H1 (cell line): ENCODE data around the gene SRGAP2C. TPM values are rescaled to one million over a fixed set of nuclear protein-coding genes. Genes with fewer than 3 reads are reported as not detected.
"Not testable (repeated sequence)": the region's sequence is repeated elsewhere in the genome, so short reads cannot be mapped to it uniquely, and the experiment has no call there.

ENCODE experiments used
- CTCF ChIA-PET: fragments of 300-600 bp; sonication (Branson Sonifier 250); formaldehyde crosslinking; loops from one replicate; lab custom pipeline; 2021; ENCODE audit not compliant: partially characterized antibody; lab: Charles Lee
- POLR2A ChIA-PET: fragments of 300-600 bp; sonication (Branson Sonifier 250); formaldehyde crosslinking; loops from one replicate; lab custom pipeline; 2021; ENCODE audit warnings: inconsistent platforms; ENCODE audit not compliant: partially characterized antibody; lab: Charles Lee
- DNase-seq, 2 experiments: peaks; one replicate each; pipeline versions ENCODE4 v3.0.0 to v3.0.0-alpha.2; 2010 to 2022; ENCODE audit warnings: low spot score in 2 of 2, low read depth in 1 of 2, mixed read lengths in 1 of 2
- FAIRE-seq: peaks from 2 replicates; lab custom pipeline; 2011; peaks lifted over from hg19 to GRCh38; lab: Jason Lieb, UNC
- H2AFZ ChIP-seq: 2 replicates; pipeline ENCODE4 v1.8.1; 2012; ENCODE audit warnings: low read length, inconsistent platforms
- H2AK5ac ChIP-seq: 2 replicates; pipeline ENCODE4 v1.6.1; 2013; ENCODE audit warnings: low read depth, low read length
- H2BK120ac ChIP-seq: replicated peaks from 2 replicates; pipeline ENCODE3; 2013; ENCODE audit warnings: low read depth, low read length, inconsistent platforms
- H2BK12ac ChIP-seq: 2 replicates; pipeline ENCODE4 v1.6.1; 2013; ENCODE audit warnings: low read depth, low read length
- H2BK15ac ChIP-seq: 2 replicates; pipeline ENCODE4 v1.6.1; 2013; ENCODE audit warnings: low read length
- H2BK20ac ChIP-seq: 2 replicates; pipeline ENCODE4 v1.6.1; 2013; ENCODE audit warnings: low read length
- H2BK5ac ChIP-seq: 2 replicates; pipeline ENCODE4 v1.6.1; 2013; ENCODE audit warnings: low read depth, low read length
- H3K14ac ChIP-seq: 2 replicates; pipeline ENCODE4 v1.6.1; 2013; ENCODE audit warnings: inconsistent platforms; ENCODE audit not compliant: insufficient read length
- H3K18ac ChIP-seq: 2 replicates; pipeline ENCODE4 v1.6.1; 2013; ENCODE audit warnings: low read length; ENCODE audit errors: extremely low read depth
- H3K23ac ChIP-seq: 2 replicates; pipeline ENCODE4 v1.6.1; 2013; ENCODE audit warnings: inconsistent platforms; ENCODE audit not compliant: insufficient read length
- H3K23me2 ChIP-seq: 2 replicates; pipeline ENCODE4 v1.6.1; 2013; ENCODE audit warnings: low read depth, low read length
- H3K27ac ChIP-seq: 2 replicates; pipeline ENCODE4 v1.6.1; 2011; ENCODE audit warnings: low read depth, low read length, inconsistent platforms
- H3K27me3 ChIP-seq, 4 experiments: replicated peaks in 1 of 4; 1 replicate in 1 of 4; 2 replicates in 3 of 4; pipeline versions ENCODE4 v1.6.1 to v1.8.1; 2011 to 2013; ENCODE audit warnings: low read length in 3 of 4, mild to moderate bottlenecking in 3 of 4, inconsistent platforms in 2 of 4, mixed read lengths in 2 of 4, moderate library complexity in 1 of 4; ENCODE audit not compliant: control insufficient read depth in 3 of 4, insufficient read depth in 3 of 4; ENCODE audit errors: extremely low read depth in 1 of 4
- H3K36me3 ChIP-seq, 4 experiments: 2 replicates each; pipeline versions ENCODE4 v1.6.1 to v1.8.1; 2011 to 2013; ENCODE audit warnings: mild to moderate bottlenecking in 4 of 4, low read length in 3 of 4, moderate library complexity in 2 of 4, control low read depth in 1 of 4, inconsistent platforms in 1 of 4; ENCODE audit not compliant: insufficient read depth in 4 of 4, control insufficient read depth in 2 of 4
- H3K4ac ChIP-seq: replicated peaks from 2 replicates; pipeline ENCODE3; 2013; ENCODE audit warnings: low read length, low read depth, mixed read lengths, inconsistent platforms; ENCODE audit not compliant: insufficient read length
- H3K4me1 ChIP-seq, 4 experiments: replicated peaks in 1 of 4; 1 replicate in 1 of 4; 2 replicates in 3 of 4; pipeline versions ENCODE4 v1.6.1 to v1.8.1; 2011 to 2013; ENCODE audit warnings: low read length in 3 of 4, inconsistent platforms in 2 of 4, mixed read lengths in 1 of 4; ENCODE audit not compliant: insufficient read depth in 4 of 4, control insufficient read depth in 3 of 4
- H3K4me2 ChIP-seq, 2 experiments: 2 replicates each; pipeline versions ENCODE4 v1.6.1 to v1.8.1; 2011 to 2013; ENCODE audit warnings: low read depth in 2 of 2, low read length in 2 of 2, control low read depth in 1 of 2, inconsistent platforms in 1 of 2, mild to moderate bottlenecking in 1 of 2; ENCODE audit not compliant: insufficient read depth in 1 of 2
- H3K4me3 ChIP-seq, 4 experiments: fragments of 200-600, 300-600 bp in 1 of 4; sonication (generic), shearing (Covaris generic), sonication (Bioruptor Twin) in 1 of 4; 2 replicates each; pipeline versions ENCODE4 v1.5.1 to v1.8.1; 2011 to 2016; ENCODE audit warnings: low read length in 4 of 4, low read depth in 3 of 4, control low read depth in 2 of 4, inconsistent platforms in 2 of 4, mild to moderate bottlenecking in 2 of 4, mixed read lengths in 1 of 4, moderate library complexity in 1 of 4; ENCODE audit not compliant: insufficient read depth in 2 of 4; ENCODE audit errors: extremely low read depth in 1 of 4
- H3K56ac ChIP-seq: replicated peaks from 2 replicates; pipeline ENCODE3; 2013; ENCODE audit warnings: low read depth, mild to moderate bottlenecking, mixed read lengths, low read length, inconsistent platforms; ENCODE audit not compliant: insufficient read length
- H3K79me1 ChIP-seq: 2 replicates; pipeline ENCODE4 v1.6.1; 2013; ENCODE audit warnings: low read depth, low read length, control low read depth
- H3K79me2 ChIP-seq, 2 experiments: 2 replicates each; pipeline versions ENCODE4 v1.6.1 to v1.8.1; 2012 to 2013; ENCODE audit warnings: low read length in 2 of 2, mild to moderate bottlenecking in 2 of 2, inconsistent platforms in 1 of 2; ENCODE audit not compliant: insufficient read depth in 2 of 2, control insufficient read depth in 1 of 2
- H3K9ac ChIP-seq, 4 experiments: replicated peaks in 1 of 4; 1 replicate in 1 of 4; 2 replicates in 3 of 4; pipeline versions ENCODE4 v1.6.1 to v1.8.1; 2011 to 2013; ENCODE audit warnings: low read depth in 3 of 4, low read length in 3 of 4, control low read depth in 2 of 4, mild to moderate bottlenecking in 2 of 4, moderate library complexity in 2 of 4, inconsistent platforms in 1 of 4; ENCODE audit errors: extremely low read depth in 1 of 4
- H3K9me3 ChIP-seq, 2 experiments: 2 replicates each; pipeline versions ENCODE4 v1.6.1 to v1.8.1; 2012 to 2013; ENCODE audit warnings: mild to moderate bottlenecking in 2 of 2, moderate library complexity in 2 of 2, control low read depth in 1 of 2, inconsistent platforms in 1 of 2, low read depth in 1 of 2, low read length in 1 of 2, mixed read lengths in 1 of 2; ENCODE audit not compliant: insufficient read depth in 2 of 2
- H4K20me1 ChIP-seq, 2 experiments: replicated peaks in 1 of 2; 2 replicates each; pipeline versions ENCODE3 to v1.8.1; 2011 to 2013; ENCODE audit warnings: inconsistent platforms in 2 of 2, low read length in 2 of 2, mild to moderate bottlenecking in 1 of 2; ENCODE audit not compliant: insufficient read depth in 2 of 2, control insufficient read depth in 1 of 2
- H4K5ac ChIP-seq: 2 replicates; pipeline ENCODE4 v1.6.1; 2013; ENCODE audit warnings: low read length, low read depth, mixed read lengths, inconsistent platforms; ENCODE audit not compliant: insufficient read length
- H4K8ac ChIP-seq: 2 replicates; pipeline ENCODE4 v1.8.0; 2013; ENCODE audit warnings: mild to moderate bottlenecking, moderate library complexity, low read length, inconsistent platforms; ENCODE audit not compliant: insufficient read depth; ENCODE audit errors: extremely low read depth
- H4K91ac ChIP-seq: replicated peaks from 2 replicates; pipeline ENCODE3; 2013; ENCODE audit warnings: low read length, mixed read lengths, inconsistent platforms; ENCODE audit not compliant: insufficient read length
- WGBS, 2 experiments: shearing (Covaris generic) in 1 of 2; methylation state at CpG; one replicate each; pipeline versions ENCODE4 v1.1.6 to v1.1.7; 2013 to 2015; ENCODE audit warnings: low lambda C conversion rate in 2 of 2, mixed read lengths in 2 of 2, inconsistent platforms in 1 of 2, low coverage in 1 of 2, missing lambda C conversion rate in 1 of 2; ENCODE audit not compliant: insufficient replicate concordance in 2 of 2, insufficient coverage in 1 of 2, insufficient read length in 1 of 2; ENCODE audit errors: extremely low coverage in 1 of 2, missing lambda C conversion rate in 1 of 2; 5-methylcytosine and 5-hydroxymethylcytosine counted together
- polyA plus RNA-seq, 7 experiments: library from polyadenylated mRNA; depleted of rRNA in 3 of 7; stranded (reverse) in 5 of 7; unstranded in 2 of 7; fragments of >200 nt in 5 of 7; fragments of 200-250 nt in 2 of 7; gene quantifications; 1 replicate in 5 of 7; 2 replicates in 1 of 7; 4 replicates in 1 of 7; pipeline versions ENCODE4 v1.2.1 to v1.2.3, GENCODE V29; 2011 to 2013; ENCODE audit warnings: missing spikeins in 2 of 7, mixed read lengths in 2 of 7
- total RNA-seq: library from RNA; stranded (reverse); fragmentation: NEBNext Ultra II Directional; extraction: Animal tissue kit (Norgen Biotek cat#: 25700); gene quantifications from 2 replicates; pipeline ENCODE4 v1.2.1, GENCODE V29; 2021

The SRGAP2C gene
- total and polyA plus RNA-seq, 2 of the 8 experiments (the other 6 are each of a cell fraction or from before 2014, with no cell fraction given): 2.5 to 25.2 TPM

- H3K23ac ChIP-seq, H2BK15ac ChIP-seq, POLR2A ChIA-PET, H3K4me1 ChIP-seq, H4K91ac ChIP-seq, H2AFZ ChIP-seq, H2BK12ac ChIP-seq, H4K8ac ChIP-seq, H3K56ac ChIP-seq, H3K4ac ChIP-seq, H3K9me3 ChIP-seq, H2AK5ac ChIP-seq, H3K9ac ChIP-seq, H3K79me2 ChIP-seq, DNase-seq, H3K18ac ChIP-seq, H3K14ac ChIP-seq, H2BK5ac ChIP-seq, H3K36me3 ChIP-seq, H3K79me1 ChIP-seq, FAIRE-seq, H3K27me3 ChIP-seq, H2BK20ac ChIP-seq, CTCF ChIA-PET, H3K4me2 ChIP-seq, H4K5ac ChIP-seq, H3K4me3 ChIP-seq, H4K20me1 ChIP-seq, H3K23me2 ChIP-seq, H3K27ac ChIP-seq, H2BK120ac ChIP-seq: not testable (repeated sequence)
- no CpG with 5 or more reads among the region's 8 CpGs for WGBS, 2 experiments
Measured at GRCh38 chr1:121332599-121333562, 148.1 kb downstream of the SRGAP2C start.
